Measurements from ENCODE around the gene PIGBOS1.

Gene PIGBOS1

DNA sequence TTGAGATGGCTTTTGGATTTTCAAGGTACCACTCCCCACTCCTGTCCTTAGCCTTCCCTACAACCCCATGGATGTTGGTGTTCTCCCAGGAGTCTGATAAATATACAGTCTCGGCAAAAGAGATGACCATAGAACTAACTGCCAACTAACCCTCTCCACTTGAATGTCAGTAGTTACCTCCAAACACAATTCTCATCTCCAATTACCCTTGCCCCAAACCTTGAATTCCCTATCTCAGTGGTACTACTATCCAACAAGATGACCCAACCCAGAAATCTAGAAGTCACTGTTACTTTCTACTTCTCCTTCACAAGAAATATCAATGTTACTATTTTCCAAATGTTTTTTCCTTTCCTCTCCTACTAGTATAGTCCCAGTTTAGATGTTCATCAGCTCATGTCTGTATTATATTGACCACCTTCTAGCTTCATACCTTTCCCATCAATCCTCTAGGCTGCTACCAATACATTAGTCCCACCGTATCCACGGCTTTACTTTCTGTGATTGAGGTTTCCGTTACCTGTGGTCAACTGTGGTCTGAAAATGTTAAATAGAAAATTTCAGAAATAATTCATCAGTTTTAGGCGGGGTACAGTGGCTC, 38.2 kb upstream of the PIGBOS1 start:
- DNase-seq (ENCODE audit: insufficient read length, low spot score) (no peak), FAIRE-seq (no peak)
- TF ChIP-seq, protein P1, sequence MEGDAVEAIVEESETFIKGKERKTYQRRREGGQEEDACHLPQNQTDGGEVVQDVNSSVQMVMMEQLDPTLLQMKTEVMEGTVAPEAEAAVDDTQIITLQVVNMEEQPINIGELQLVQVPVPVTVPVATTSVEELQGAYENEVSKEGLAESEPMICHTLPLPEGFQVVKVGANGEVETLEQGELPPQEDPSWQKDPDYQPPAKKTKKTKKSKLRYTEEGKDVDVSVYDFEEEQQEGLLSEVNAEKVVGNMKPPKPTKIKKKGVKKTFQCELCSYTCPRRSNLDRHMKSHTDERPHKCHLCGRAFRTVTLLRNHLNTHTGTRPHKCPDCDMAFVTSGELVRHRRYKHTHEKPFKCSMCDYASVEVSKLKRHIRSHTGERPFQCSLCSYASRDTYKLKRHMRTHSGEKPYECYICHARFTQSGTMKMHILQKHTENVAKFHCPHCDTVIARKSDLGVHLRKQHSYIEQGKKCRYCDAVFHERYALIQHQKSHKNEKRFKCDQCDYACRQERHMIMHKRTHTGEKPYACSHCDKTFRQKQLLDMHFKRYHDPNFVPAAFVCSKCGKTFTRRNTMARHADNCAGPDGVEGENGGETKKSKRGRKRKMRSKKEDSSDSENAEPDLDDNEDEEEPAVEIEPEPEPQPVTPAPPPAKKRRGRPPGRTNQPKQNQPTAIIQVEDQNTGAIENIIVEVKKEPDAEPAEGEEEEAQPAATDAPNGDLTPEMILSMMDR (IDR thresholded peaks at IDR 0.05; ENCODE audit: insufficient read depth, missing control alignments), result no peak

GRCh38 chr15:55353025-55353424, 34.1 kb upstream of the PIGBOS1 start:
- TF ChIP-seq, protein P1 (IDR thresholded peaks at IDR 0.05; ENCODE audit: insufficient read depth, missing control alignments), result no peak
- FAIRE-seq (no peak), DNase-seq (ENCODE audit: insufficient read length, low spot score) (no peak)

DNA sequence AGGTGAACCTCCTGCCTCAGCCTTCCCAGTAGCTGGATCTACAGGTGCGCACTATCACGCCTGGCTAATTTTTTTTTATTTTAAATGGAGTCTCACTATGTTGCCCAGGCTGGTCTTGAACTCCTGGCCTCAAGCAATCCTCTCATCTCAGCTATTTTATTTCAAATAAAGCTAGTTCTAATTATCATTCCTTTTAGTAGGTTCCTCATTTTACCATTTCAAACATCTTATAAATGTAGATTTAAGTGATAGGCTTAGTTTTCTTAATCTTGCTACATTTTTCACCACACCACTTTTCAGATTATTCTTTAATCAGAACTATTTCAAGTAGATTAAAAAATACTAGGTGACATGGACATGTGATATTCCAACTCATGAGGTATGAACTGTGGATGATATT, 30.4 kb upstream of the PIGBOS1 start:
- TF ChIP-seq, protein P1 (IDR thresholded peaks at IDR 0.05; ENCODE audit: insufficient read depth, missing control alignments), result no peak
- no peak for FAIRE-seq
- no peak for DNase-seq (ENCODE audit: insufficient read length, low spot score)

GRCh38 chr15:55348281-55348778, 29.4 kb upstream of the PIGBOS1 start:
- TF ChIP-seq, protein P1 (IDR thresholded peaks at IDR 0.05; ENCODE audit: insufficient read depth, missing control alignments), result no peak
- DNase-seq (ENCODE audit: insufficient read length, low spot score), result no peak
- no peak for FAIRE-seq

DNA sequence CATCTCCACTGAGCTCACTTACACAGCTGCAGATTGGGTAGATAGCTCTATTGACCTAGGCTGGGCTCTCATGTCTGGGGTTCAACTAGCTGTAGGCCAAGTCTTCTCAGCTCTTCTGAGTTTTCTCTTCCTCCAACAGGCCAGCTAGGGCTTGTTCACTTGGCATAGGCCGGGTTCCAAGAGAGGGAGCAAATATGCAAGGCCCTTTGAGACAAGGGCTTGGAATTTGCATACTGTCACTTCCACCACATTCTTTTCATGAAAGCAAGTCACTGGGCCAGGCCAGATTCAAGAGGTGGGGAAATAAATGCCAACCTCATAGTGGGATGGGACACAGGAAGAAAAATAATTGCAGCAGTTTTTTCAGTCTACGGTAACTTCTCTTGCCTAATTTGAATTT, 25.3 kb upstream of the PIGBOS1 start:
- DNase-seq (ENCODE audit: insufficient read length, low spot score), result no peak
- no peak for FAIRE-seq
- TF ChIP-seq, protein P1 (IDR thresholded peaks at IDR 0.05; ENCODE audit: insufficient read depth, missing control alignments), result no peak

GRCh38 chr15:55343168-55343567, 24.2 kb upstream of the PIGBOS1 start:
- TF ChIP-seq, protein P1 (IDR thresholded peaks at IDR 0.05; ENCODE audit: insufficient read depth, missing control alignments), result no peak
- DNase-seq (ENCODE audit: insufficient read length, low spot score) (no peak), FAIRE-seq (no peak)

- TF ChIP-seq, protein P1 (IDR thresholded peaks at IDR 0.05; ENCODE audit: insufficient read depth, missing control alignments), result no peak
- FAIRE-seq (no peak), DNase-seq (ENCODE audit: insufficient read length, low spot score) (no peak)
Measured at GRCh38 chr15:55337160-55337559, 18.2 kb upstream of the PIGBOS1 start.
